ENCODE results near the gene HDC.

The HDC gene

GRCh38 chr15:50256188-50257041, 9.1 kb downstream of the HDC start:
- no peak for DNase-seq (ENCODE audit: low spot score)

- DNase-seq (ENCODE audit: low spot score), result no peak
These were observed 13.0 kb downstream of the HDC start for GRCh38 chr15:50252556-50252955.

- no peak for DNase-seq (ENCODE audit: low spot score)
These were observed 13.8 kb downstream of the HDC start for GRCh38 chr15:50251638-50252182.

GRCh38 chr15:50250760-50251394, 14.6 kb downstream of the HDC start:
- no peak for DNase-seq (ENCODE audit: low spot score)

GRCh38 chr15:50249704-50250103, 15.8 kb downstream of the HDC start:
- no peak for DNase-seq (ENCODE audit: low spot score)

- DNase-seq (ENCODE audit: low spot score), result no peak
These were observed 16.4 kb downstream of the HDC start for GRCh38 chr15:50248994-50249582.

- DNase-seq (ENCODE audit: low spot score), result no peak
These were observed 17.5 kb downstream of the HDC start for GRCh38 chr15:50247819-50248655.

GRCh38 chr15:50246631-50247030, 18.9 kb downstream of the HDC start:
- no peak for DNase-seq (ENCODE audit: low spot score)

GRCh38 chr15:50244959-50245624, 20.4 kb downstream of the HDC start:
- DNase-seq (ENCODE audit: low spot score), result no peak

GRCh38 chr15:50244153-50244552, 21.4 kb downstream of the HDC start:
- no peak for DNase-seq (ENCODE audit: low spot score)

- no peak for DNase-seq (ENCODE audit: low spot score)
These were observed 23.7 kb downstream of the HDC start for GRCh38 chr15:50241684-50242450.

- no peak for DNase-seq (ENCODE audit: low spot score)
These were observed 27.3 kb downstream of the HDC start for GRCh38 chr15:50238255-50238654.

GRCh38 chr15:50236433-50236832, 29.1 kb downstream of the HDC start:
- DNase-seq (ENCODE audit: low spot score), result no peak

- DNase-seq (ENCODE audit: low spot score), result no peak
These were observed 29.7 kb downstream of the HDC start for GRCh38 chr15:50235794-50236193.

- DNase-seq (ENCODE audit: low spot score), result no peak
These were observed 30.8 kb downstream of the HDC start for GRCh38 chr15:50234764-50235163.

- no peak for DNase-seq (ENCODE audit: low spot score)
These were observed 32.3 kb downstream of the HDC start for GRCh38 chr15:50233192-50233736.

- DNase-seq (ENCODE audit: low spot score), result no peak
These were observed 32.7 kb downstream of the HDC start for GRCh38 chr15:50232791-50233190.

- DNase-seq (ENCODE audit: low spot score), result no peak
These were observed 33.8 kb downstream of the HDC start for GRCh38 chr15:50231761-50232160.

- DNase-seq (ENCODE audit: low spot score), result no peak
These were observed 36.2 kb downstream of the HDC start for GRCh38 chr15:50229336-50229735.

GRCh38 chr15:50228866-50229265, 36.7 kb downstream of the HDC start:
- no peak for DNase-seq (ENCODE audit: low spot score)
